Stimulated activated CD8-positive, alpha-beta memory T cell treated with anti-CD3 and anti-CD28 coated beads, Interleukin-15, amount 100 ng/mL, for 4 hours (primary cell): ENCODE measurements around the gene BCHE.

Source experiments
- DNase-seq, 2 donors: peaks; one replicate each; pipeline ENCODE4 v3.0.0-alpha.2; 2020; ENCODE audit warnings: low read depth in 2 of 2

BCHE gene

GRCh38 chr3:165753560-165753959, 83.7 kb downstream of the BCHE start:
- DNase-seq = no peak

DNA sequence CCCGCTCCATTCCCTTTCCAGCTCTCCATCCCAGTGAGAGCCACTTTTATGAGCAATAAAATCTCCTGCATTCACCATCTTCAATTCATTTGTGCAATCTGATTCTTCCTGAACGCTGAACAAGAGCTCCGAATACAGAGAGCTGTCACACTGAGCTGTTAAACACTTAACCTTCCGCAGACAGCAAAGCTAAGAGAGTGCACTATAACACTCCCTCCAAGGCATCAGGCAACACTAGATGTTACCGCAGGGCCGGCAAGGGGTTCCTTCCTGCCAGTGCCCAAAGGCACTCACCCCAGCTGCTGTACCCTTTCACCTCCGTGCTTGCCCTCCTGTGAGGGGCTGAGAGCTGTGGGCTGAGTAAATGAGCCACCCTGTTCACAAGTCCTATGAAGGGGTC, 85.6 kb downstream of the BCHE start:
- no peak for DNase-seq

- no peak for DNase-seq
These were observed 87.4 kb downstream of the BCHE start for GRCh38 chr3:165749821-165750220.

- no peak for DNase-seq
These were observed 88.0 kb downstream of the BCHE start for GRCh38 chr3:165749241-165749640.

DNA sequence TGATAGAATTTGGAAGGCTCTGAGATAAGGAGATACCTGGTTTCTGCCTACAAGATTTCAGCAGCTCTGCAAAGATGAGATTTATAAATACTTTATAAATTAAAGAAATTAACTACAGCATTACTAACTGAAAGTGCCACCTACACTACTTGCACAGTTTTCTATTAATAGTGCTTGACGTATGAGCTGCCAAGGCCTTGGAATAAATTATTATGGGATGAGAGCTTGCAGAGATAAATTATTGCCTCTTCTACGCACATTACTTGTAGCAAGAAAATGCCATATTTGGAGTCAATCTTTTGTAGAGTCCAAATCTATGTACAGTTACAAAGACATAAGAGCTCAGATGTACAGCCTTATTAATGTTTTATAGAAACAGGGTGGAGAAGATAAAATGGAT, 89.1 kb downstream of the BCHE start:
- DNase-seq = no peak

DNA sequence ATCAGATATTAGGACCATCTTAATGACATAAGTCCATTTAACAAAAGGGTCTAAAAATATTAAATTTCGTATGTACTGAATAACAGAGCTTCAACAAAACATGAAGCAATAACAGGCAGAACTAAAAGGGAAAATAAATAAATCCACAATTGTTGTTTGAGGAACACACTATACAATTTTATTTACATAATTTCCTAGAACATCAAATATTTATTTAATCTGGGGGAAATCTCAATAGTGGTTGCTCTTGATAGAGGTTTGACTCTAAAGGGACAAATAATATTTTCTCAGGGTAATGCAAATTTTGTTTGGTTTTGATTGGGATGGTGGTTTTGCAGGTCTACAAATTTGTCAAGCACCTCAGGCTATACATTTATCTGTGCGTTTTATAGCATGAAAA, 90.3 kb downstream of the BCHE start:
- no peak for DNase-seq

GRCh38 chr3:165744025-165744424, 93.2 kb downstream of the BCHE start:
- no peak for DNase-seq

DNA sequence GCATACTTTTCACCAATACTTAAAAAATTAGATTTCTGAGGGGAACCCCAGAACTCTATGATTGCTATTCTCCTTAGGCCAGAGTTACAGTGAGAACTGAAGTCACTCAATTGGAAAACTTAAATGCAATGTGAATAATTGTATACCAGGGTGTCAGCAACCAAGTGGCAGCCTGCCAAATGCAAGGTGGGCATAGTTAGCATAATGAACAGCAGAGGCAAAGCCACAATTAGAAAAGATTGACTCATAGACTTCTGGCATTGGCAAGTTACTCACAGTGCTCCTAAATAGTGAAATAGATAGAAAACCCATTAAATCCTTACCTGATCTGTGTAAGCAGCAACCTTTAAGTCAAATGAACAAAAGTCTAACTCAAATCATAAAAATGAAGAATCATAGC, 94.9 kb downstream of the BCHE start:
- DNase-seq = no peak

- no peak for DNase-seq
These were observed 107.5 kb downstream of the BCHE start for GRCh38 chr3:165729756-165730155.

GRCh38 chr3:165728924-165729323, 108.3 kb downstream of the BCHE start:
- no peak for DNase-seq

GRCh38 chr3:165725296-165725695, 111.9 kb downstream of the BCHE start:
- no peak for DNase-seq
